ENCODE measurements around the gene TBC1D9. TPM values are rescaled to one million over a fixed set of nuclear protein-coding genes. Genes with fewer than 3 reads are reported as not detected.
A peak's percentile ranks its signal among the peaks of the same experiment; 100 is the strongest.

Gene TBC1D9
- total RNA-seq, 4 donors from 2014 or later: 13.0 to 79.2 (median 19.1) TPM

GRCh38 chr4:140611854-140612253, 144.3 kb downstream of the TBC1D9 start:
- H3K9me3 ChIP-seq: no peaks in the 10 kb centered on the region
- no peak for DNase-seq
- no peaks in the 10 kb centered on the region for H3K27me3 ChIP-seq
- H3K36me3 ChIP-seq: no peaks in the 10 kb centered on the region
- H3K27ac ChIP-seq: no peak overlapping the region
- no peak overlapping the region for H3K4me3 ChIP-seq
- no peaks in the 10 kb centered on the region for H3K4me1 ChIP-seq
- TF ChIP-seq CTCF (IDR thresholded peaks at IDR 0.05) (no peak), POLR2A (IDR thresholded peaks at IDR 0.05) (no peak)

GRCh38 chr4:140609548-140610425, 146.4 kb downstream of the TBC1D9 start:
- Histone ChIP-seq H3K27ac (no peak overlapping the region), H3K36me3 (no peaks in the 10 kb centered on the region), H3K27me3 (no peaks in the 10 kb centered on the region), H3K9me3 (no peaks in the 10 kb centered on the region), H3K4me3 (no peak overlapping the region), H3K4me1 (no peaks in the 10 kb centered on the region)
- no peak for TF ChIP-seq POLR2A (IDR thresholded peaks at IDR 0.05)
- peak in 5 of 6 experiments; percentile 27 to 62 (median 61) for TF ChIP-seq CTCF (IDR thresholded peaks at IDR 0.05)
- no peak for DNase-seq

- Histone ChIP-seq H3K9me3 (no peaks in the 10 kb centered on the region), H3K27ac (no peak overlapping the region), H3K4me1 (no peaks in the 10 kb centered on the region), H3K36me3 (no peaks in the 10 kb centered on the region), H3K4me3 (no peak overlapping the region), H3K27me3 (no peaks in the 10 kb centered on the region)
- DNase-seq: no peak
- TF ChIP-seq POLR2A (IDR thresholded peaks at IDR 0.05) (no peak), CTCF (IDR thresholded peaks at IDR 0.05) (no peak)
Observed at GRCh38 chr4:140607852-140608251, 148.3 kb downstream of the TBC1D9 start.

GRCh38 chr4:140604544-140604943, 151.6 kb downstream of the TBC1D9 start:
- Histone ChIP-seq H3K4me1 (no peaks in the 10 kb centered on the region), H3K27ac (no peak overlapping the region), H3K4me3 (no peak overlapping the region), H3K9me3 (no peaks in the 10 kb centered on the region), H3K36me3 (no peaks in the 10 kb centered on the region), H3K27me3 (no peaks in the 10 kb centered on the region)
- no peak for TF ChIP-seq CTCF (IDR thresholded peaks at IDR 0.05)
- no peak for TF ChIP-seq POLR2A (IDR thresholded peaks at IDR 0.05)
- no peak for DNase-seq

GRCh38 chr4:140603286-140603685, 152.9 kb downstream of the TBC1D9 start:
- Histone ChIP-seq H3K27me3 (no peaks in the 10 kb centered on the region), H3K4me1 (no peaks in the 10 kb centered on the region), H3K9me3 (no peaks in the 10 kb centered on the region), H3K36me3 (no peaks in the 10 kb centered on the region), H3K27ac (no peak overlapping the region), H3K4me3 (no peak overlapping the region)
- TF ChIP-seq POLR2A (IDR thresholded peaks at IDR 0.05) (no peak), CTCF (IDR thresholded peaks at IDR 0.05) (no peak)
- no peak for DNase-seq
